Neutrophil (primary cell): ENCODE measurements around the gene GUSB.
"Not testable (repeated sequence)": the region's sequence is repeated elsewhere in the genome, so short reads cannot be mapped to it uniquely, and the experiment has no call there.

Experiments used
- H3K27ac ChIP-seq: fragments of 200-600 bp; sonication (generic); 2 replicates; pipeline ENCODE4 v1.5.1; 2016; ENCODE audit warnings: mild to moderate bottlenecking, moderate library complexity
- H3K27me3 ChIP-seq: fragments of 200-600 bp; sonication (generic); 2 replicates; pipeline ENCODE4 v1.6.0; 2016; ENCODE audit warnings: mild to moderate bottlenecking
- H3K36me3 ChIP-seq: fragments of 200-600 bp; sonication (generic); 2 replicates; pipeline ENCODE4 v1.5.1; 2017
- H3K4me1 ChIP-seq, 2 experiments: fragments of 200-600 bp in 1 of 2; sonication (generic) in 1 of 2; 1 replicate in 1 of 2; 2 replicates in 1 of 2; pipeline versions ENCODE4 v1.5.1 to v1.6.1; 2013 to 2016; ENCODE audit warnings: low read depth in 1 of 2, low read length in 1 of 2, mild to moderate bottlenecking in 1 of 2, moderate library complexity in 1 of 2; ENCODE audit not compliant: control insufficient read depth in 1 of 2, insufficient read depth in 1 of 2
- H3K4me3 ChIP-seq, 2 experiments: fragments of 200-600 bp in 1 of 2; sonication (generic) in 1 of 2; 1 replicate in 1 of 2; 2 replicates in 1 of 2; pipeline ENCODE4 v1.5.1; 2013 to 2016; ENCODE audit warnings: low read depth in 1 of 2, low read length in 1 of 2, mild to moderate bottlenecking in 1 of 2, moderate library complexity in 1 of 2
- H3K9me3 ChIP-seq: fragments of 200-600 bp; sonication (generic); 2 replicates; pipeline ENCODE4 v1.5.1; 2016
- CTCF ChIP-seq: fragments of 200-600 bp; sonication (generic); IDR thresholded peaks from 2 replicates; pipeline ENCODE4 v1.5.1; 2016; ENCODE audit warnings: antibody characterized with exemption

GUSB gene

GRCh38 chr7:65994984-65995383, 13.0 kb upstream of the GUSB start:
- not testable (repeated sequence) for H3K4me3 ChIP-seq, H3K27ac ChIP-seq, H3K4me1 ChIP-seq, H3K9me3 ChIP-seq, H3K27me3 ChIP-seq, H3K36me3 ChIP-seq

GRCh38 chr7:65992526-65992925, 10.5 kb upstream of the GUSB start:
- no peak overlapping the region for H3K4me3 ChIP-seq
- no peak overlapping the region for H3K27ac ChIP-seq
- H3K36me3 ChIP-seq = no peaks in the 10 kb centered on the region
- no peaks in the 10 kb centered on the region for H3K27me3 ChIP-seq
- H3K9me3 ChIP-seq = no peaks in the 10 kb centered on the region
- TF ChIP-seq CTCF = no peak
- H3K4me1 ChIP-seq = no peaks in the 10 kb centered on the region

GRCh38 chr7:65991829-65992228, 9.8 kb upstream of the GUSB start:
- not testable (repeated sequence) for H3K4me1 ChIP-seq, H3K36me3 ChIP-seq, H3K27me3 ChIP-seq, H3K9me3 ChIP-seq, H3K4me3 ChIP-seq, H3K27ac ChIP-seq

GRCh38 chr7:65989694-65990080, 7.7 kb upstream of the GUSB start:
- TF ChIP-seq CTCF = no peak
- H3K27me3 ChIP-seq = no peaks in the 10 kb centered on the region
- no peaks in the 10 kb centered on the region for H3K36me3 ChIP-seq
- no peaks in the 10 kb centered on the region for H3K9me3 ChIP-seq
- H3K4me3 ChIP-seq = no peak overlapping the region
- H3K4me1 ChIP-seq = no peaks in the 10 kb centered on the region
- H3K27ac ChIP-seq = no peak overlapping the region

GRCh38 chr7:65988503-65988902, 6.5 kb upstream of the GUSB start:
- not testable (repeated sequence) for H3K4me1 ChIP-seq, H3K4me3 ChIP-seq, H3K36me3 ChIP-seq, H3K9me3 ChIP-seq, H3K27me3 ChIP-seq, H3K27ac ChIP-seq

GRCh38 chr7:65988084-65988483, 6.1 kb upstream of the GUSB start:
- H3K27ac ChIP-seq = no peak overlapping the region
- no peaks in the 10 kb centered on the region for H3K27me3 ChIP-seq
- H3K9me3 ChIP-seq = no peaks in the 10 kb centered on the region

GRCh38 chr7:65983965-65984658, 2.1 kb upstream of the GUSB start:
- Histone ChIP-seq H3K36me3 (peaks cover 7% of the 10 kb centered on the region), H3K4me3 (no peak overlapping the region), H3K4me1 (peaks cover 22 to 26% of the 10 kb centered on the region in 2 experiments), H3K9me3 (no peaks in the 10 kb centered on the region), H3K27ac (no peak overlapping the region), H3K27me3 (no peaks in the 10 kb centered on the region)
- TF ChIP-seq CTCF = no peak

More at GRCh38 chr7:65988084-65988483, 6.1 kb upstream of the GUSB start:
- no peaks in the 10 kb centered on the region for H3K4me1 ChIP-seq
- no peak for TF ChIP-seq CTCF
- no peaks in the 10 kb centered on the region for H3K36me3 ChIP-seq
- H3K4me3 ChIP-seq = no peak overlapping the region
